ENCODE measurements around the gene RALGAPA1.

RALGAPA1 gene

DNA sequence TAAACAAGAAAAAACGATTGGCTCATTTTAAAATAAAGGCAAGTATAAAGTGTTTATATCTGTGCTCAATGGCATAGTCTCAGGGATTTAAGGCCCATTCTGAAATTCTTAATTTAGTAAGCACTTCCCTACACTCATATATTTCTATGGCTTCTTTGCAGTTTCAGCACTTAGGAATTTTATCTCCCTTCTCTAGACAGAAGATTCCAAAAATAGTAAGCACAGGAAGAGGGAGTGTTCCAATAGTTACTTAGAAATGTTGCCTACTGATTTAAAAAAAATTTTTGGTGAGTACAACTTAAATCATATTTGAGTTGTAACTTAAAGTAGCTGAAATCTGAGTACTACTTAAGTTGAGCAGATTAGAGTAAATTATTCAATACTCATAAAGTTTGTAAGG is 255.3 kb downstream of the RALGAPA1 start:
- H3K27me3 ChIP-seq (ENCODE audit: insufficient read depth, insufficient read length), result no peaks in the 10 kb centered on the region
- H3K4me3 ChIP-seq (ENCODE audit: insufficient read length, low read depth), result no peak overlapping the region
- TF ChIP-seq ZNF274 (IDR thresholded peaks at IDR 0.05; ENCODE audit: low read depth, low read length) (no peak), SUZ12 (IDR thresholded peaks at IDR 0.05; ENCODE audit: extremely low read depth, insufficient read depth, insufficient read length) (no peak), YY1 (IDR thresholded peaks at IDR 0.05; ENCODE audit: insufficient read depth, insufficient read length) (no peak)
- H3K36me3 ChIP-seq (ENCODE audit: insufficient read depth, insufficient read length, low read length), result no peaks in the 10 kb centered on the region
- no peak overlapping the region for H3K9ac ChIP-seq (ENCODE audit: insufficient read length, low read depth)
- no peak for DNase-seq (ENCODE audit: low read depth, low spot score)
- H3K4me1 ChIP-seq (ENCODE audit: insufficient read depth, insufficient read length), result no peaks in the 10 kb centered on the region
- H3K9me3 ChIP-seq (ENCODE audit: insufficient read depth, low read length), result no peaks in the 10 kb centered on the region

DNA sequence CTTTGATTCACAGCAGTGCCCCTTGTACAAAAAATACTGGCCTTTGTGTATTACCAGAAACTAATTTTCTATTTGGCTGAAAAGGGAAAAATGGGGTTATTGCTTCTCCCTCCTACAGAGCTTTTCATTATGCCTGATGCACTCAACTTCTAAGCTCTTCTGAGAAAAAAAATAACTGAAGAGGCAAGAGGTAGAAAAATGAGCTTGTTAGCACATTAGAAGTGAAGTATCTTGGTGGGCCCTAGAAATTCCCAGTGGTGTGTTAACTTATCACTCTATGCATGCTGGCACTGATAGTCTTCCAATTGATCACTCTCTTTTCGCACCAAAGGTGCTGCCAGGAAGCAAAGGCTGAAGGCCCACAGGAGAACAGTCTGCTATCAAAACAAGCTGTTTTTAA is 258.0 kb downstream of the RALGAPA1 start:
- Histone ChIP-seq H3K9me3 (ENCODE audit: insufficient read depth, low read length) (no peaks in the 10 kb centered on the region), H3K4me3 (ENCODE audit: insufficient read length, low read depth) (no peak overlapping the region), H3K36me3 (ENCODE audit: insufficient read depth, insufficient read length, low read length) (no peaks in the 10 kb centered on the region), H3K9ac (ENCODE audit: insufficient read length, low read depth) (no peak overlapping the region), H3K27me3 (ENCODE audit: insufficient read depth, insufficient read length) (no peaks in the 10 kb centered on the region), H3K4me1 (ENCODE audit: insufficient read depth, insufficient read length) (no peaks in the 10 kb centered on the region)
- TF ChIP-seq YY1 (IDR thresholded peaks at IDR 0.05; ENCODE audit: insufficient read depth, insufficient read length) (no peak), SUZ12 (IDR thresholded peaks at IDR 0.05; ENCODE audit: extremely low read depth, insufficient read depth, insufficient read length) (no peak), ZNF274 (IDR thresholded peaks at IDR 0.05; ENCODE audit: low read depth, low read length) (no peak)
- no peak for DNase-seq (ENCODE audit: low read depth, low spot score)

DNA sequence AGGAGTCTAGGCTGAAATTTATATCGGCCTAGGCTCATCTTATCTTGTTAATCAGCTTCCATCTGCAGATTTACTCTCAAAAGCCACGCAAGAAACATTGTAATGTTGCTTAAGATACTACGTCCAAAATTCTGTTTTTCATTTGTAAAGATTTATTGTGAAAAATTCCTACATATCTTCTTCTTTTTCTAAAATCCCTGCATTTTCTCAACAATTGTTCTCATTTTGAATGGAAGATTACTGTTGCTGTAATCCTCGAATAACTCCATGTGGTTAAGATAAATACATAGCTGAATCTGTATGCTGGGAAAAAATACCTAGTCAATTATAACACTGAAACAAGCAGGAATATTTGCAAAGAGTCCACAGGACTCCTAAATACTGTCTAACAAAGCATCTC is 259.5 kb downstream of the RALGAPA1 start:
- H3K36me3 ChIP-seq (ENCODE audit: insufficient read depth, insufficient read length, low read length), result no peaks in the 10 kb centered on the region
- TF ChIP-seq SUZ12 (IDR thresholded peaks at IDR 0.05; ENCODE audit: extremely low read depth, insufficient read depth, insufficient read length), result no peak
- no peaks in the 10 kb centered on the region for H3K4me1 ChIP-seq (ENCODE audit: insufficient read depth, insufficient read length)
- DNase-seq (ENCODE audit: low read depth, low spot score), result no peak
- no peak overlapping the region for H3K9ac ChIP-seq (ENCODE audit: insufficient read length, low read depth)
- H3K9me3 ChIP-seq (ENCODE audit: insufficient read depth, low read length), result no peaks in the 10 kb centered on the region
- H3K27me3 ChIP-seq (ENCODE audit: insufficient read depth, insufficient read length), result no peaks in the 10 kb centered on the region
- no peak overlapping the region for H3K4me3 ChIP-seq (ENCODE audit: insufficient read length, low read depth)

DNA sequence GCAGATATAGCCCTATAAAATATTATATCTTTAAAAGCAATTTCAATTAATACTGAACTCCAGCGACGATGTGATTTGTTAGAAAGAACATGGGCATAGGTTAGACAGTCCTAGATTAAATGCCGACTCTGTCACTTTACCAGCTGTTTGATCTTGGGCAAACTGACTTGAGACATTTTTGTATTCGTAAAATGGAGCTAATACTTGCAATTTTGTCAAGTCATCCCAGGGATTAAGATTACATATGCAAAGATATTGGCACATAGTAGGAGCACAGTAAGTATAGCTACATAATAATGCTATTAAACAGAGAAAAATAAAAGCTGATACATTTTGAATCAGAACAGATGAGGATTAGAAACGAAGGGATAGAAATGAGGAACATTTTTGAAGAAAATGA is 266.1 kb downstream of the RALGAPA1 start:
- Histone ChIP-seq H3K4me1 (ENCODE audit: insufficient read depth, insufficient read length) (no peaks in the 10 kb centered on the region), H3K27me3 (ENCODE audit: insufficient read depth, insufficient read length) (no peaks in the 10 kb centered on the region), H3K9ac (ENCODE audit: insufficient read length, low read depth) (no peak overlapping the region), H3K36me3 (ENCODE audit: insufficient read depth, insufficient read length, low read length) (no peaks in the 10 kb centered on the region), H3K4me3 (ENCODE audit: insufficient read length, low read depth) (no peak overlapping the region), H3K9me3 (ENCODE audit: insufficient read depth, low read length) (no peaks in the 10 kb centered on the region)
- TF ChIP-seq SUZ12 (IDR thresholded peaks at IDR 0.05; ENCODE audit: extremely low read depth, insufficient read depth, insufficient read length) (no peak), YY1 (IDR thresholded peaks at IDR 0.05; ENCODE audit: insufficient read depth, insufficient read length) (no peak), ZNF274 (IDR thresholded peaks at IDR 0.05; ENCODE audit: low read depth, low read length) (no peak)
- no peak for DNase-seq (ENCODE audit: low read depth, low spot score)

DNA sequence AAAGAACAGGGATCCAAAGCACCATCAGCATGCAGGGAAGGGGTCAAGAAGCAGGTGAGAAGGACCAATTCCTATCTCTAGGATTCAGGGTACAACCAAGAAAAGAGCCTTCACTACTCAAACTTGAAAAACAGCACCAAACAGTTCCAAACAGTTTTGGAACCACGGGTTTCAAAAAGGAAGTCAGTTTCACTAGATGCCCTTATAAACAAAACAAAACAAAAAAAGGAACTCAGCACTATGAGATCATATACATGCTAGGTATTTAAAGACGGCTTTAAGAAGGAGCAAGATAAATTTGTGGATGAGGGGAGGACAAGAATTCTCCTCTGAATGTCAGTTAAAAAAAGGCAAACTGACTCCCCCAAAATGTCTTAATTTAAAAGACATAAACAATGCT is 269.1 kb downstream of the RALGAPA1 start:
- H3K36me3 ChIP-seq (ENCODE audit: insufficient read depth, insufficient read length, low read length), result no peaks in the 10 kb centered on the region
- no peak for DNase-seq (ENCODE audit: low read depth, low spot score)
- H3K4me1 ChIP-seq (ENCODE audit: insufficient read depth, insufficient read length), result peaks cover 5% of the 10 kb centered on the region

DNA sequence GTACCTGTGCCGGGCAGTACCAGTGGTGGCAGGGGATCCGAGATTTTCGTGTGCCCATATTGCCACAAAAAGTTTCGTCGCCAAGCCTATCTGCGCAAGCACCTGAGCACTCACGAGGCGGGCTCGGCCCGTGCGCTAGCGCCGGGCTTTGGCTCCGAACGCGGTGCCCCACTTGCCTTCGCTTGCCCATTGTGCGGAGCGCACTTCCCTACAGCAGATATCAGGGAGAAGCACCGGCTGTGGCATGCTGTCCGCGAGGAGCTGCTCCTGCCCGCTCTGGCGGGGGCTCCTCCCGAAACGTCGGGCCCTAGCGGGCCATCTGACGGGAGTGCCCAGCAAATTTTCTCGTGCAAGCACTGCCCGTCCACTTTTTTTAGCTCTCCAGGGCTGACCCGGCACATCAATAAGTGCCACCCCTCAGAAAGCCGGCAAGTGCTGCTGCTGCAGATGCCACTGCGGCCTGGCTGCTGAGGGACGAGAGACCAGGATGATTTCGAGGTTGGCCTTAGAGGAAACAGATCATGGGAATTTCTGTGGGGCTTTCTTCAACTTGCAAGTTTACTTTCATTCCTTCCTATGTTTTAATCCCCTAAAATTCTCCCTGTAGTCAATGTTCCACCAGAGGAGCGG is 273.5 kb downstream of the RALGAPA1 start:
- no peaks in the 10 kb centered on the region for H3K9me3 ChIP-seq (ENCODE audit: insufficient read depth, low read length)
- no peak for DNase-seq (ENCODE audit: low read depth, low spot score)
- TF ChIP-seq YY1 (IDR thresholded peaks at IDR 0.05; ENCODE audit: insufficient read depth, insufficient read length) (no peak), SUZ12 (IDR thresholded peaks at IDR 0.05; ENCODE audit: extremely low read depth, insufficient read depth, insufficient read length) (peak; percentile 93), ZNF274 (IDR thresholded peaks at IDR 0.05; ENCODE audit: low read depth, low read length) (no peak)
- no peak overlapping the region for H3K9ac ChIP-seq (ENCODE audit: insufficient read length, low read depth)
- no peaks in the 10 kb centered on the region for H3K36me3 ChIP-seq (ENCODE audit: insufficient read depth, insufficient read length, low read length)
- peaks cover 69% of the 10 kb centered on the region for H3K27me3 ChIP-seq (ENCODE audit: insufficient read depth, insufficient read length)
- peaks cover 6% of the 10 kb centered on the region for H3K4me1 ChIP-seq (ENCODE audit: insufficient read depth, insufficient read length)
- peak overlapping the region; percentile 24 for H3K4me3 ChIP-seq (ENCODE audit: insufficient read length, low read depth)

More for the DNA sequence above, 269.1 kb downstream of the RALGAPA1 start:
- Histone ChIP-seq H3K9ac (ENCODE audit: insufficient read length, low read depth) (no peak overlapping the region), H3K4me3 (ENCODE audit: insufficient read length, low read depth) (no peak overlapping the region), H3K9me3 (ENCODE audit: insufficient read depth, low read length) (no peaks in the 10 kb centered on the region), H3K27me3 (ENCODE audit: insufficient read depth, insufficient read length) (peaks cover 26% of the 10 kb centered on the region)
- TF ChIP-seq ZNF274 (IDR thresholded peaks at IDR 0.05; ENCODE audit: low read depth, low read length) (no peak), YY1 (IDR thresholded peaks at IDR 0.05; ENCODE audit: insufficient read depth, insufficient read length) (no peak)

DNA sequence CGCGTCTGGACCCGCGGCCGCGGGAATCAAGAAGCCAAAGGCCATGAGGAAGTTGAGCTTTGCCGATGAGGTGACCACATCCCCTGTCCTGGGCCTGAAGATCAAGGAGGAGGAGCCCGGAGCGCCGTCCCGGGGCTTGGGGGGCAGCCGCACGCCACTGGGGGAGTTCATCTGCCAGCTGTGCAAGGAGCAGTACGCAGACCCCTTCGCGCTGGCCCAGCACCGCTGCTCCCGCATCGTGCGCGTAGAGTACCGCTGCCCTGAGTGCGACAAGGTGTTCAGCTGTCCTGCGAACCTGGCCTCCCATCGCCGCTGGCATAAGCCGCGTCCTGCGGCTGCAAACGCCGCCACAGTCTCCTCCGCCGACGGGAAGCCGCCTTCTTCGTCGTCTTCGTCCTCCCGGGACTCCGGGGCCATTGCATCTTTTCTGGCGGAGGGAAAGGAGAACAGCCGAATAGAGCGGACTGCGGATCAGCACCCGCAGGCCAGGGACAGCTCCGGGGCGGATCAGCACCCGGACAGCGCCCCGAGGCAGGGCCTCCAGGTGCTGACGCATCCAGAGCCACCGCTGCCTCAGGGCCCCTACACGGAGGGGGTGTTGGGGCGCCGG is 274.1 kb downstream of the RALGAPA1 start:
- H3K9ac ChIP-seq (ENCODE audit: insufficient read length, low read depth), result no peak overlapping the region
- no peaks in the 10 kb centered on the region for H3K9me3 ChIP-seq (ENCODE audit: insufficient read depth, low read length)
- peak overlapping the region; percentile 24 for H3K4me3 ChIP-seq (ENCODE audit: insufficient read length, low read depth)
- no peaks in the 10 kb centered on the region for H3K36me3 ChIP-seq (ENCODE audit: insufficient read depth, insufficient read length, low read length)
- peak; percentile 46 for DNase-seq (ENCODE audit: low read depth, low spot score)
- peaks cover 76% of the 10 kb centered on the region for H3K27me3 ChIP-seq (ENCODE audit: insufficient read depth, insufficient read length)
- H3K4me1 ChIP-seq (ENCODE audit: insufficient read depth, insufficient read length), result peaks cover 6% of the 10 kb centered on the region
- peak; percentile 98 for TF ChIP-seq SUZ12 (IDR thresholded peaks at IDR 0.05; ENCODE audit: extremely low read depth, insufficient read depth, insufficient read length)
- no peak for TF ChIP-seq YY1 (IDR thresholded peaks at IDR 0.05; ENCODE audit: insufficient read depth, insufficient read length)
